ENCODE measurements around the gene NSUN7.

The NSUN7 gene

DNA sequence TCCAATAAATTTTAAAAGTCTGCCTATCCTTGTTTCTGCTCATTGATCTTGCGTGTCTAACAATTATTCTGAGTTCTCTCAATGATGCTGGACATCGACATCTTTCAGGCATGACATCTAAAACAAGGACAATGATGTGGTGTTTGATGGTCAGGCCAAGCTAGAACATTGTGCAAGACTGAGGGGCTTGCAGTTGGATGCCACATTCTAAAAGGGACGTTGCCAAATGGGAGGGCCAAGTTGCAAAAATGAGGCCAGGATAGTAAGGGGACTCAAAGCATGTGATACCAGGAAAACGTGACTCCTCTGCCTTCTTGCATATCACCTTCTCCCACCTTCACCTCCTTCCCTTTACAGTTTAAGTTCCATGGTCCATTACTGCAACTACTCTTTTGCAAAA, 29.4 kb upstream of the NSUN7 start:
- no peak for DNase-seq
- no peaks in the 10 kb centered on the region for H3K27me3 ChIP-seq (replicated peaks; ENCODE audit: control insufficient read depth, insufficient read depth, low read length, poor library complexity, severe bottlenecking)
- peaks cover 8% of the 10 kb centered on the region for H3K4me1 ChIP-seq (ENCODE audit: control insufficient read depth, insufficient read depth, low read length, poor library complexity, severe bottlenecking)
- no peak overlapping the region for H3K4me3 ChIP-seq (ENCODE audit: insufficient read depth, low read depth, low read length, poor library complexity, severe bottlenecking)
- no peaks in the 10 kb centered on the region for H3K36me3 ChIP-seq (ENCODE audit: control insufficient read depth, insufficient read depth, low read length)
- no peak overlapping the region for H3K27ac ChIP-seq (ENCODE audit: insufficient read depth, low read length, poor library complexity, severe bottlenecking)
- no peaks in the 10 kb centered on the region for H3K9me3 ChIP-seq (ENCODE audit: control insufficient read depth, low read length)

GRCh38 chr4:40720916-40721315, 28.8 kb upstream of the NSUN7 start:
- H3K36me3 ChIP-seq (ENCODE audit: control insufficient read depth, insufficient read depth, low read length) = no peaks in the 10 kb centered on the region
- no peaks in the 10 kb centered on the region for H3K27me3 ChIP-seq (replicated peaks; ENCODE audit: control insufficient read depth, insufficient read depth, low read length, poor library complexity, severe bottlenecking)
- peaks cover 8% of the 10 kb centered on the region for H3K4me1 ChIP-seq (ENCODE audit: control insufficient read depth, insufficient read depth, low read length, poor library complexity, severe bottlenecking)
- no peak for DNase-seq
- H3K4me3 ChIP-seq (ENCODE audit: insufficient read depth, low read depth, low read length, poor library complexity, severe bottlenecking) = no peak overlapping the region
- no peak overlapping the region for H3K27ac ChIP-seq (ENCODE audit: insufficient read depth, low read length, poor library complexity, severe bottlenecking)
- H3K9me3 ChIP-seq (ENCODE audit: control insufficient read depth, low read length) = no peaks in the 10 kb centered on the region

GRCh38 chr4:40721730-40722171, 28.0 kb upstream of the NSUN7 start:
- Histone ChIP-seq H3K4me1 (ENCODE audit: control insufficient read depth, insufficient read depth, low read length, poor library complexity, severe bottlenecking) (peaks cover 8% of the 10 kb centered on the region), H3K9me3 (ENCODE audit: control insufficient read depth, low read length) (no peaks in the 10 kb centered on the region), H3K4me3 (ENCODE audit: insufficient read depth, low read depth, low read length, poor library complexity, severe bottlenecking) (no peak overlapping the region), H3K27ac (ENCODE audit: insufficient read depth, low read length, poor library complexity, severe bottlenecking) (no peak overlapping the region), H3K27me3 (replicated peaks; ENCODE audit: control insufficient read depth, insufficient read depth, low read length, poor library complexity, severe bottlenecking) (no peaks in the 10 kb centered on the region), H3K36me3 (ENCODE audit: control insufficient read depth, insufficient read depth, low read length) (no peaks in the 10 kb centered on the region)
- no peak for DNase-seq

- Histone ChIP-seq H3K36me3 (ENCODE audit: control insufficient read depth, insufficient read depth, low read length) (no peaks in the 10 kb centered on the region), H3K4me1 (ENCODE audit: control insufficient read depth, insufficient read depth, low read length, poor library complexity, severe bottlenecking) (peaks cover 8% of the 10 kb centered on the region), H3K4me3 (ENCODE audit: insufficient read depth, low read depth, low read length, poor library complexity, severe bottlenecking) (no peak overlapping the region), H3K27ac (ENCODE audit: insufficient read depth, low read length, poor library complexity, severe bottlenecking) (no peak overlapping the region), H3K9me3 (ENCODE audit: control insufficient read depth, low read length) (no peaks in the 10 kb centered on the region), H3K27me3 (replicated peaks; ENCODE audit: control insufficient read depth, insufficient read depth, low read length, poor library complexity, severe bottlenecking) (no peaks in the 10 kb centered on the region)
- DNase-seq = no peak
Measured at GRCh38 chr4:40722576-40723161, 27.1 kb upstream of the NSUN7 start.

DNA sequence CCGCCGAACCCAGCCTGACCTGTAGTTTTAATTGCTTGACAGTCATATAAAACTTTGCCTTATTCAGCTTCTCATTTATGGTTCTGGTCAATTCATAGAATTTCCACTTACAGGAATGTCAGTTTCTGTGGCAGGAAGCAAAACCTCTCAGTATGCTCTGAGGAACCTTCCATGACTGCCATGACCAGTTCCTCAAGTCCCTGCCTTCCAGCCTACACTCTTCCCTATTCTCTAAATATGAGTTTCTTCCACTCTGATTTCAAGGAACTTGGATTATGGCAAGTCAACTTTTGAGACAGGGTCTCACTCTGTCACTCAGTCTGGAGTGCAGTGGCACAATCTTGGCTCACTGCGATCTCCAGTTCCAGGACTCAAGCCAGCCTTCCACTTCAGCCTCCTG, 26.0 kb upstream of the NSUN7 start:
- Histone ChIP-seq H3K4me1 (ENCODE audit: control insufficient read depth, insufficient read depth, low read length, poor library complexity, severe bottlenecking) (peaks cover 8% of the 10 kb centered on the region), H3K9me3 (ENCODE audit: control insufficient read depth, low read length) (no peaks in the 10 kb centered on the region), H3K27ac (ENCODE audit: insufficient read depth, low read length, poor library complexity, severe bottlenecking) (no peak overlapping the region), H3K27me3 (replicated peaks; ENCODE audit: control insufficient read depth, insufficient read depth, low read length, poor library complexity, severe bottlenecking) (no peaks in the 10 kb centered on the region), H3K4me3 (ENCODE audit: insufficient read depth, low read depth, low read length, poor library complexity, severe bottlenecking) (no peak overlapping the region), H3K36me3 (ENCODE audit: control insufficient read depth, insufficient read depth, low read length) (no peaks in the 10 kb centered on the region)
- DNase-seq = no peak

DNA sequence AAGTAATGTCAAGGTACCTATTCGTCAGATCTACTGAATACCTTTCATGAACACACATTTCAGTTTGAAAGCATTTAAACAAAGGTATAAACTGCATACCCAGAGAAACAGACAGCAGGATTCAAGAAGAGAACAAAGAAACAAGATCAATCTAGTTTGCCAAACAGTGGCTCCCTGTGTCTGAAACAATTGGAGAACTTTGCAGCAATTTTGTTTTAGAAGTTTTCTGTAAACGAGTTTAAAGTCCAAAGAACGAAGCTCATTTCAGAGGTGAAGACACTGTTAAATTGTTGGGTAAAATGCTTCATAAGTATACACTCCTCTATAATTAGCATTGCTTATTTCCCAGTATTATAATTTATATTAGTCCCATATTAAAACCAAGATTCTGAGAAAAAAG, 21.4 kb upstream of the NSUN7 start:
- Histone ChIP-seq H3K27ac (ENCODE audit: insufficient read depth, low read length, poor library complexity, severe bottlenecking) (no peak overlapping the region), H3K36me3 (ENCODE audit: control insufficient read depth, insufficient read depth, low read length) (no peaks in the 10 kb centered on the region), H3K9me3 (ENCODE audit: control insufficient read depth, low read length) (no peaks in the 10 kb centered on the region), H3K4me3 (ENCODE audit: insufficient read depth, low read depth, low read length, poor library complexity, severe bottlenecking) (no peak overlapping the region), H3K27me3 (replicated peaks; ENCODE audit: control insufficient read depth, insufficient read depth, low read length, poor library complexity, severe bottlenecking) (no peaks in the 10 kb centered on the region), H3K4me1 (ENCODE audit: control insufficient read depth, insufficient read depth, low read length, poor library complexity, severe bottlenecking) (no peaks in the 10 kb centered on the region)
- no peak for DNase-seq

GRCh38 chr4:40729555-40729954, 20.2 kb upstream of the NSUN7 start:
- H3K36me3 ChIP-seq (ENCODE audit: control insufficient read depth, insufficient read depth, low read length) = no peaks in the 10 kb centered on the region

DNA sequence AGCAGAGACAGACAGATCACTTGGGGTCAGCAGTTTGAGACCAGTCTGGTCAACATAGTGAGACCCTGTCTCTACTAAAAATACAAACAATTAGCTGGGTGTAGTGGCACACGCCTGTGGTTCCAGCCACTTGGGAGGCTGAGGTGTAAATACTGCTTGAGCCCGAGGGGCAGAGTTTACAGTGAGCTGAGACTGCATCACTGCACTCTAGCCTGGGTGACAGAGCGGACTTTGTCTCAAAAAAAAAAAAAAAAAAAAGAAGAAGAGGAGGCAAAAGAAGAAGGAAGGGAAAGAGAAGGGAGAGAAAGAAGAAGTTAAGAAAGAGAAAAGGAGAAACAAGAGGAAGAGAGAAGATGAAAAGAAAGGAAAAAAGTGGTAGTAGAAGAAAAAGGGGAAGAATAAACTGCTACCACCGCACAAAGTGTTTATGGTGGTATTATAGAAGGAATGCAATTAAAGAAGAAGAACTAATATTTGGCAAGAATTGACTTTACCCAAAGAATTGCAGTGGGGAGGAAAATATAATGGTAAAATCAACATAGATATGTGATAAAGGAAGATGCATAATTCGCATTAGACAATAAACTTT, 19.6 kb upstream of the NSUN7 start:
- no peak overlapping the region for H3K27ac ChIP-seq (ENCODE audit: insufficient read depth, low read length, poor library complexity, severe bottlenecking)
- no peaks in the 10 kb centered on the region for H3K27me3 ChIP-seq (replicated peaks; ENCODE audit: control insufficient read depth, insufficient read depth, low read length, poor library complexity, severe bottlenecking)
- H3K4me3 ChIP-seq (ENCODE audit: insufficient read depth, low read depth, low read length, poor library complexity, severe bottlenecking) = no peak overlapping the region
- H3K9me3 ChIP-seq (ENCODE audit: control insufficient read depth, low read length) = no peaks in the 10 kb centered on the region
- no peak for DNase-seq
- H3K36me3 ChIP-seq (ENCODE audit: control insufficient read depth, insufficient read depth, low read length) = no peaks in the 10 kb centered on the region
- H3K4me1 ChIP-seq (ENCODE audit: control insufficient read depth, insufficient read depth, low read length, poor library complexity, severe bottlenecking) = no peaks in the 10 kb centered on the region

More at GRCh38 chr4:40729555-40729954, 20.2 kb upstream of the NSUN7 start:
- no peaks in the 10 kb centered on the region for H3K27me3 ChIP-seq (replicated peaks; ENCODE audit: control insufficient read depth, insufficient read depth, low read length, poor library complexity, severe bottlenecking)
- no peaks in the 10 kb centered on the region for H3K9me3 ChIP-seq (ENCODE audit: control insufficient read depth, low read length)
- no peaks in the 10 kb centered on the region for H3K4me1 ChIP-seq (ENCODE audit: control insufficient read depth, insufficient read depth, low read length, poor library complexity, severe bottlenecking)
- no peak for DNase-seq
- H3K27ac ChIP-seq (ENCODE audit: insufficient read depth, low read length, poor library complexity, severe bottlenecking) = no peak overlapping the region
- H3K4me3 ChIP-seq (ENCODE audit: insufficient read depth, low read depth, low read length, poor library complexity, severe bottlenecking) = no peak overlapping the region

GRCh38 chr4:40731361-40731760, 18.4 kb upstream of the NSUN7 start:
- DNase-seq = no peak
- Histone ChIP-seq H3K9me3 (ENCODE audit: control insufficient read depth, low read length) (no peaks in the 10 kb centered on the region), H3K4me1 (ENCODE audit: control insufficient read depth, insufficient read depth, low read length, poor library complexity, severe bottlenecking) (no peaks in the 10 kb centered on the region), H3K27me3 (replicated peaks; ENCODE audit: control insufficient read depth, insufficient read depth, low read length, poor library complexity, severe bottlenecking) (no peaks in the 10 kb centered on the region), H3K36me3 (ENCODE audit: control insufficient read depth, insufficient read depth, low read length) (no peaks in the 10 kb centered on the region), H3K27ac (ENCODE audit: insufficient read depth, low read length, poor library complexity, severe bottlenecking) (no peak overlapping the region), H3K4me3 (ENCODE audit: insufficient read depth, low read depth, low read length, poor library complexity, severe bottlenecking) (no peak overlapping the region)

- Histone ChIP-seq H3K36me3 (ENCODE audit: control insufficient read depth, insufficient read depth, low read length) (no peaks in the 10 kb centered on the region), H3K27ac (ENCODE audit: insufficient read depth, low read length, poor library complexity, severe bottlenecking) (no peak overlapping the region), H3K4me1 (ENCODE audit: control insufficient read depth, insufficient read depth, low read length, poor library complexity, severe bottlenecking) (no peaks in the 10 kb centered on the region), H3K27me3 (replicated peaks; ENCODE audit: control insufficient read depth, insufficient read depth, low read length, poor library complexity, severe bottlenecking) (no peaks in the 10 kb centered on the region), H3K4me3 (ENCODE audit: insufficient read depth, low read depth, low read length, poor library complexity, severe bottlenecking) (no peak overlapping the region), H3K9me3 (ENCODE audit: control insufficient read depth, low read length) (no peaks in the 10 kb centered on the region)
- DNase-seq = no peak
Measured at GRCh38 chr4:40731792-40732245, 17.9 kb upstream of the NSUN7 start.
